Upper lobe of left lung (tissue), 4 donors: ENCODE results near the gene SMG9.

ENCODE experiments used
- POLR2AphosphoS5 ChIP-seq, 2 donors: sonication (generic); formaldehyde crosslinking; IDR thresholded peaks; one replicate each; pipeline ENCODE4 v1.5.1; 2017; ENCODE audit warnings: antibody characterized with exemption in 2 of 2
- TF ChIP-seq, protein P1 (sequence below), 6 experiments: fragments of 450-650 bp in 4 of 6; fragments of 200-600 bp in 2 of 6; sonication (generic) in 2 of 6; IDR thresholded peaks; one replicate each; pipeline ENCODE4 v1.5.1; 2016 to 2019; ENCODE audit warnings: antibody characterized with exemption in 6 of 6

DNA sequence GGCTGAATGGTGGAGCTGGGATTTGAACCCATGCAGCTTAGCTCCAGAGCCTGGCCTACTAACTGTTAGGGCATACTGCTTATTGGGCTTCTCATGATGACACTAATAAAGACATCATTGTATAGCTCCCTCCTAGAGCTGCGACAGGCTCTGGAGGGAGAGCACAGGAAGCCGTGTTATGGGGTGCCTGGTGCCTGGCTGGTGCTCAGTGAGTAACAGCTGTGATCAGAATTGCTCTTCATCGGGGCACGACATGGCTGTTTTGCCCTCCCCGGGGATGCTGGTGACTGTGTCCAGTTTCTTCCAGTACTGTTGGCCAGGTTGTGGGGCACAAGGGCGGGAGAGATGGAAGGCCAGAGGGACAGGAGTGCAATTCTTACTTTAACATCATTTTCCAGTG, 42.4 kb upstream of the SMG9 start:
- TF ChIP-seq, protein P1, sequence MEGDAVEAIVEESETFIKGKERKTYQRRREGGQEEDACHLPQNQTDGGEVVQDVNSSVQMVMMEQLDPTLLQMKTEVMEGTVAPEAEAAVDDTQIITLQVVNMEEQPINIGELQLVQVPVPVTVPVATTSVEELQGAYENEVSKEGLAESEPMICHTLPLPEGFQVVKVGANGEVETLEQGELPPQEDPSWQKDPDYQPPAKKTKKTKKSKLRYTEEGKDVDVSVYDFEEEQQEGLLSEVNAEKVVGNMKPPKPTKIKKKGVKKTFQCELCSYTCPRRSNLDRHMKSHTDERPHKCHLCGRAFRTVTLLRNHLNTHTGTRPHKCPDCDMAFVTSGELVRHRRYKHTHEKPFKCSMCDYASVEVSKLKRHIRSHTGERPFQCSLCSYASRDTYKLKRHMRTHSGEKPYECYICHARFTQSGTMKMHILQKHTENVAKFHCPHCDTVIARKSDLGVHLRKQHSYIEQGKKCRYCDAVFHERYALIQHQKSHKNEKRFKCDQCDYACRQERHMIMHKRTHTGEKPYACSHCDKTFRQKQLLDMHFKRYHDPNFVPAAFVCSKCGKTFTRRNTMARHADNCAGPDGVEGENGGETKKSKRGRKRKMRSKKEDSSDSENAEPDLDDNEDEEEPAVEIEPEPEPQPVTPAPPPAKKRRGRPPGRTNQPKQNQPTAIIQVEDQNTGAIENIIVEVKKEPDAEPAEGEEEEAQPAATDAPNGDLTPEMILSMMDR (IDR thresholded peaks at IDR 0.05): no peak
- TF ChIP-seq POLR2AphosphoS5 (IDR thresholded peaks at IDR 0.05): no peak
